RWPE1 (cell line): ENCODE measurements around the gene VWA8.

Source experiments
- CTCF ChIA-PET: fragments of 350-600 bp; sonication (Branson Sonifier 250); formaldehyde crosslinking; extraction: SDS; loops from one replicate; lab custom pipeline; 2021; lab: Yijun Ruan, JAX
- POLR2A ChIA-PET: fragments of 400-600 bp; formaldehyde crosslinking; extraction: SDS; loops from one replicate; lab custom pipeline; 2020; ENCODE audit warnings: antibody characterized with exemption; ENCODE audit not compliant: low non-redundant PET; lab: Yijun Ruan, JAX
- DNase-seq: peaks from one replicate; pipeline ENCODE4 v3.0.0; 2012; ENCODE audit warnings: low spot score
- H3K27ac ChIP-seq: fragments of 450-650 bp; 2 replicates; pipeline ENCODE4 v1.5.1; 2017
- CTCF ChIP-seq: fragments of 450-650 bp; conservative IDR thresholded peaks from 2 replicates; pipeline ENCODE4 v1.5.1; 2017; ENCODE audit warnings: low read depth, mild to moderate bottlenecking

VWA8 gene

GRCh38 chr13:41554180-41554579 is 406.7 kb downstream of the VWA8 start:
- H3K27ac ChIP-seq = no peak overlapping the region
- no peak for TF ChIP-seq CTCF
- ChIA-PET CTCF (no interaction called here), POLR2A (no interaction called here)
- no peak for DNase-seq

DNA sequence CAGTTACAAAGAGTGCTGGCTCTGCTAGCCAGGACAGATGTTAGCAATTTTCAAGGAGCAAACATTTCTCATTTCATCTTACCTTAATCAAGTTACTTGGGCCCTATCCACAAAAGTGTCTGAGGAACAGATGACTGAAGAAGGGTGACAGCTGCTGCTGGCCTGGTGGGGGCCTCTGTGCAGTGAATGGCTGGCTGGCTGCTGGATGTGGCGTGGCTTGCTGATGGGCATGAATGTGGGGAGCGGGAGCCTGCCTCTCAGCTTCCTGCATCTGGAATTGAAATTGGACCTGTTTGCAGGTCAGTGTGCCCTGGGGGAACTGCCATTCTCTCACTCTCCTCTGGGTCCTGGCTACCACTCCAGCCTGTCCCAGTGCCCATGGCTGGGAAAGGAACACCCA is 408.9 kb downstream of the VWA8 start:
- H3K27ac ChIP-seq = no peak overlapping the region
- ChIA-PET CTCF (interaction anchor here (0.7 kb wide), 1 partner anchor 13 kb away, joined by 3 read pairs; no protein-coding TSS in a partner anchor), POLR2A (no interaction called here)
- TF ChIP-seq CTCF = no peak
- DNase-seq = no peak

GRCh38 chr13:41550276-41550675 is 410.6 kb downstream of the VWA8 start:
- TF ChIP-seq CTCF = no peak
- no peak overlapping the region for H3K27ac ChIP-seq
- POLR2A ChIA-PET = no interaction called here
- no peak for DNase-seq
- CTCF ChIA-PET = no interaction called here

DNA sequence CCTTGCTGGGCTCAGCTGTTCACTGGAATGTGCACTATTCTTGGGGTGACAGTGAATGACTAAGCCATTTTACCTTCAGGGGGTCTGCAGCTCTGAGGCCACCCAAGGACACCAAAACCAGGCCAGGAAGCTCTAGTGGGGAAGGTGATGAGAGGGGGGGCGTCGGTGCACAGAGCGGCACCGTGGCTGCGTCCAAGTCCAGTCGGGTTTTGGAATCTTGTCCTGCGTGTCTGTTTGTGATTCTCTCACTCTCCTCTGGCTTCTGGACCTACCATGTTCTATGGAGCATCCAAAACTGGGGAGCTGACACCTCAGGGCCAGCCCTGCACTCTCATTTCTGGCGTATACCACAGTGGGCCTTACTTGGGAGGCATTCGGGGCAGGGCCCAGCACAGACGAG is 411.4 kb downstream of the VWA8 start:
- CTCF ChIA-PET = interaction anchor here (0.6 to 0.9 kb wide), 2 partner anchors 119 to 179 kb away, joined by 3 read pairs; no protein-coding TSS in a partner anchor
- POLR2A ChIA-PET = no interaction called here

DNA sequence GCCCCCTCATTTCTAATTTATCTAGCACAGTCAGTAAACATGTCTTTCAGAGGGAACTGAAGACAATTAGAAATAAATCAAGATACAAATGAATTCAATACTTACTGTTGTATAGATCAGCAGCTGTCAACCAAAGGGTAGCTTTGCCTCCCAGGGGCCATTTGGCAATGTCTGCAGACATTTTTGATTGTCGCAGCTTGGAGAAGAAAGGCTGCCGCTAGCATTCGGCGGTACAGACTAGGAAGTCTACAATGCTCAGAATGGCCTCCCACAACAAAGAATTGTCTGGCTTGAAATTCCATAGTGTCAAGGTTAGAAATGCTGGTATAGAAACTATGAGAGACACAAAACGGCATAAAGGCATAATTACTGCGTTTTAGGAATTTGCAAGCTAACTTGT is 412.0 kb downstream of the VWA8 start:
- ChIA-PET POLR2A (no interaction called here), CTCF (interaction anchor here (0.6 to 0.9 kb wide), 2 partner anchors 120 to 179 kb away, joined by 3 read pairs; no protein-coding TSS in a partner anchor)
- no peak overlapping the region for H3K27ac ChIP-seq
- TF ChIP-seq CTCF = no peak
- no peak for DNase-seq

More for the DNA sequence above, 411.4 kb downstream of the VWA8 start:
- H3K27ac ChIP-seq = no peak overlapping the region
- no peak for DNase-seq
- no peak for TF ChIP-seq CTCF

DNA sequence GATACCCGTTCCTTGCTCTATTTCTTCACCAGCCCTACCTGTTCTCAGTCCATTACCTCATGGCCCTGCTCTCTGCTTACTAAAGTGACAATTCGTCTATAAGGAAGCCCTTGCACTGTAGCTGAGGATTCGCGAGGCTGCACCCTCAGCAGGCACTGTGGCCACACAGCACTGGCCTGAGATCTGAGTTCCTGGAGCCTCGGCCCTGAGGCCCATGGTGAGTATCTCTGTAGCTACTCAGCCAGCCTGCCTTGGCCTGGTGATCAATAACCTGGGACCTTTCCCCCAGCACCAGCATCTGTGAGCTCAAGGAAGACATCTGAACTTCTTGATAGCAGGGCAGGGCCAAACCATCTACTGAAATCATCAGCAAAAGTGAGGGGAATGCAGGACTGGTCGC is 412.9 kb downstream of the VWA8 start:
- no peak for DNase-seq
- no peak for TF ChIP-seq CTCF
- no peak overlapping the region for H3K27ac ChIP-seq
- ChIA-PET CTCF (interaction anchor here (0.8 kb wide), 1 partner anchor 13 kb away, joined by 5 read pairs; no protein-coding TSS in a partner anchor), POLR2A (no interaction called here)
